ENCODE measurements around the gene TAF8.

- TF ChIP-seq POLR2A (IDR thresholded peaks at IDR 0.05) (no peak), CTCF (IDR thresholded peaks at IDR 0.05) (no peak)
Measured at GRCh38 chr6:42124223-42124836, 74.0 kb downstream of the TAF8 start.

All from lower leg skin (tissue), 3 donors.